NCI-H1417 treated with DMSO at 0.1 percent for 48 hours (cell line): ENCODE data around the gene HSPB6.
"Not testable (repeated sequence)": the region's sequence is repeated elsewhere in the genome, so short reads cannot be mapped to it uniquely, and the experiment has no call there.

ENCODE experiments used
- DNase-seq: peaks from one replicate; lab custom pipeline; 2025; lab: John Stamatoyannopoulos, UW

HSPB6 gene

DNA sequence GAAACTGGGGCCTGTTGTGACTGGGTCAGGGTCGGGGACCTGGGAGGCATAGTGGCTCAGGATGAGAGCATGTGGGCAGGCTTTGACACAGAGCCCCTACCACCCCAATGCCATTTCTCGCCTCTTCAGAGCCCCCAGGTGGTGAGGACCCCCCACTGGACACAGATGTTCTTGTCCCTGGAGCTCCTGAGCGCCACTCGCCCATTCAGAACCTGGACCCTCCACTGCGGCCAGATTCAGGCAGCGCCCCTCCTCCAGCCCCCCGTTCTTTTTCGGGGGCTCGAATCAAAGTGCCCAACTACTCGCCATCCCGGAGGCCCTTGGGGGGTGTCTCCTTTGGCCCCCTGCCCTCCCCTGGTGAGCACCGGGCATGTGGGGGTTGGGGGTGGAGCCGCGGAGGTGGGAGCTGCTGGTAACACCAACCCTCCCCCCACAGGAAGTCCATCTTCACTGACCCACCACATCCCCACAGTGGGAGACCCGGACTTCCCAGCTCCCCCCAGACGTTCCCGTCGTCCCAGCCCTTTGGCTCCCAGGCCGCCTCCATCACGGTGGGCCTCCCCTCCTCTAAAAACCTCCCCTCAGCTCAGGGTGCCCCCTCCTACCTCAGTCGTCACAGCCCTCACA is 24.9 kb downstream of the HSPB6 start:
- no peak for DNase-seq

DNA sequence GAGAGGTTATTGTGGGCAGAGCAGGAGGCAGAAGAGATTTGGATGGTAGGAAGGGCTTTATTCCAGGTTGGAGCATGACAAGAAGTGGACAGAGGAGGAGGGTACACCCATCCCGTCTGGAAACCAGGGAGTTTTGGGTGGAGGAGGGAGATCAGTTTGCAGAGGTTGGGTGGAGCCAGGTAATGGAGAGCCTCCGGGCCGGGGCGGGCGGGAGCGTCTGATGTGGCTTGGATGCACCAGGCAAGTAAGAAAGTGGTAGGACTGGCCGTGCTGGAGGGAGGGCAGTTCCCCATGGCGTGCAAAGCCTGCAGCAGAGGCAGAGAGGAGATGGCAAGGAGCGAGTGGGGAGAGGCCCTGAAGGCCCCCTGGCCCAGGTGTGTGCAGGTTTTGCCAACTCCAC is 25.5 kb downstream of the HSPB6 start:
- DNase-seq, result no peak

DNA sequence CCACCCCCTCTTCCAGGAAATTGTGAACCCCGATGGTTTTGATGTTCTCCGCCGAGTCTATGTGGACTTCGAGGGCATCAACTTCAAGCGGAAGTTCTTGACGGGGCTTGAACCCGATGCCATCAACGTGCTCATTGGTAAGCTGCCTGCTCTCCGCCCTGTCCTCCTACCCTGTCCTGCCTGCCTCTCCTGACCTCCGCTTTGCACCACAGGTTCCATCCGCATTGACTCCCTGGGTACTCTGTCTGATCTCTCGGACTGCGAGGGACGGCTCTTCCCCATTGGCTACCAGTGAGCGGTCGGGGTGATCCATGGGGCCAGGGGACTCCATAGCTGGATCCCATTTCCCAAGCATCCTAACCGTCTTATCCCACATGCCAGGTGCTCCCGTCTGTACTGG is 26.5 kb downstream of the HSPB6 start:
- no peak for DNase-seq

DNA sequence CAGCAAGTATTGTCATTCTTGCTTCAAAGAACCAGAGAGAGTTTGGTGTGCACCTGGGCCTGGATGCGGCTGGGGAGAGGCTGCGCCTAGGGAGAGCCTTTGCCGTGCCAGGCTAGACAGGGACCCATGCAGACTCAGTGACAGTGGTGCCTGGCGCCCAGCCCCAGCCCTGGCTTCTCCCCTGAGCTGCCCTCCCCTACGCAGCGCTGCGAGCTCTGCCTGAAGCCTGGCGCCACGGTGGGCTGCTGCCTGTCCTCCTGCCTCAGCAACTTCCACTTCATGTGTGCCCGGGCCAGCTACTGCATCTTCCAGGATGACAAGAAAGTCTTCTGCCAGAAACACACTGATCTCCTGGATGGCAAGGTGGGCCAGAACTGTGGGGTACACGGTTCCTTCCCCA is 27.1 kb downstream of the HSPB6 start:
- DNase-seq, result no peak

DNA sequence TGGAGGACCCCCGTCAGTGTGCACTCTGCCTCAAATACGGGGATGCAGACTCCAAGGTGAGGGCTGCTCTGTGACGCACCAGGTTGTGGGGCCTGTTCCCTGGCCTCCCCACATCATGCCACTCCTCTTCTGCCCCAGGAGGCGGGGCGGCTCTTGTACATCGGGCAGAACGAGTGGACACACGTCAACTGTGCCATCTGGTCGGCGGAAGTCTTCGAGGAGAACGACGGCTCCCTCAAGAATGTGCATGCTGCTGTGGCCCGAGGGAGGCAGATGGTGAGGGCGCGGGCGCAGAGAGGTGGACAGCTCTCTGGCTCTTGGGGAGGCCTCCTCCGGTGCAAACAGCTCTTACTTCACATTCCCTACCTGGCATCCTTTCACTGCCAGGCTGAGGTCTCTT is 27.8 kb downstream of the HSPB6 start:
- DNase-seq, result no peak

DNA sequence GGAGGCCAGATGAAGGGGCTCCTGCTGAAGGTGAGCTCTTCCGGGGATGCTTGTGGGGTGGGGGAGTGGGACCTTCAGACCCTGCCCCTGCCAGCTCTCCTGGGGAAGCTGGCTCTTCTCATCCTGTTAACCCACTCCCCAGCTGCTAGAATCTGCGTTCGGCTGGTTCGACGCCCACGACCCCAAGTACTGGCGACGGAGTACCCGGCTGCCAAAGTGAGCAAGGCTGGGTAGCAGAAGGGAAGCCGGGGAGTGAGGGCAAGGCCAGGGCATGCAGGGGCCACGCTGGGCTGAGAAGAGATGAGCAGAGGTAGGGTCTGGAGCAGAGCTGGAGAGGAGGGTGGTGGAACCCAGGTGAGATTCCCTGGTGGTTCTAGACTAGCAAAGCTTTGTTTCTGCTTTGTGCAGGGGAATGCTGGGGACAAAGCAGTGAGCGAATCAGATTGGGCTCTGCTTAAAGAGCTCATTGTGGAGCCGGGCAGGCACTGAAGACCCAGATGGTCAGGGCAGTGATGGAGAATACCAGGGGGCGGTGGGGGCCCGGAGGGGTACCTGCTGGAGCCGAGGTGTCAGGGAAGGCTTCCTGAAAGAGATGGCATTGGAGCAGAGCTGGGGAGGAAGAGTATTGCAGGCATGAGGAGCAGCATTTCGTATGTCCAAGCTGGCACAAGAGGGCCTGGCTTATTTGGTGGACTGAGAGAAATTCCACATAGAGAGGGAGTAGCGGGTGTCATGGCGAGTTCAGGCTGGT is 28.7 kb downstream of the HSPB6 start:
- no peak for DNase-seq

DNA sequence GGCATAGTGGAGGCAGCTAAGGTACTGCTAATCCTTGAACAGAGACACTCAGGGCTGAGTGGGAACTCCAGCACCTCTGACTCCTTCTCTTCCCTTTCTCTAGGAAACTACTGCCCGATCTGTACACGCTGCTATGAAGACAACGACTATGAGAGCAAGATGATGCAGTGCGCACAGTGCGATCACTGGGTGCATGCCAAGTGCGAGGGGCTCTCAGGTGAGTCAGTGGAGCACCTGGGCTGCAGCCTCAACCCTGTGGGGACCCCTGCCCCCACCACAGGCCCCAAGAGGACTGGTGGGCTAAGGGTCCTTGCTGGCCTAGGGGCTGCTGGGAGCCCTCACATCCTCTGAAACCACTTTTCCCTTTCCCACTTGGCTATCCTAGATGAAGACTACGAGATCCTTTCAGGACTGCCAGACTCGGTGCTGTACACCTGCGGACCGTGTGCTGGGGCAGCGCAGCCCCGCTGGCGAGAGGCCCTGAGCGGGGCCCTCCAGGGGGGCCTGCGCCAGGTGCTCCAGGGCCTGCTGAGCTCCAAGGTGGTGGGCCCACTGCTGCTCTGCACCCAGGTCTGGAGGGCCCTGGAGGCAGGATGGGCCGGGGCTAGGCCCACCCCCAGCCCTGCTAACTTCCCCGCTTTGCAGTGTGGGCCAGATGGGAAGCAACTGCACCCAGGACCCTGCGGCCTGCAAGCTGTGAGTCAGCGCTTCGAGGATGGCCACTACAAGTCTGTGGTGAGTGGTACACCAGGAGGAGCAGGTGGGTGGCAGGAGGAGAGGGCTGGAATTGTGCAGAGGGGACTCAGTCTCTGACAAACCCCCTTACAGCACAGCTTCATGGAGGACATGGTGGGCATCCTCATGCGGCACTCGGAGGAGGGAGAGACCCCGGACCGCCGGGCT is 29.5 kb downstream of the HSPB6 start:
- DNase-seq, result no peak

DNA sequence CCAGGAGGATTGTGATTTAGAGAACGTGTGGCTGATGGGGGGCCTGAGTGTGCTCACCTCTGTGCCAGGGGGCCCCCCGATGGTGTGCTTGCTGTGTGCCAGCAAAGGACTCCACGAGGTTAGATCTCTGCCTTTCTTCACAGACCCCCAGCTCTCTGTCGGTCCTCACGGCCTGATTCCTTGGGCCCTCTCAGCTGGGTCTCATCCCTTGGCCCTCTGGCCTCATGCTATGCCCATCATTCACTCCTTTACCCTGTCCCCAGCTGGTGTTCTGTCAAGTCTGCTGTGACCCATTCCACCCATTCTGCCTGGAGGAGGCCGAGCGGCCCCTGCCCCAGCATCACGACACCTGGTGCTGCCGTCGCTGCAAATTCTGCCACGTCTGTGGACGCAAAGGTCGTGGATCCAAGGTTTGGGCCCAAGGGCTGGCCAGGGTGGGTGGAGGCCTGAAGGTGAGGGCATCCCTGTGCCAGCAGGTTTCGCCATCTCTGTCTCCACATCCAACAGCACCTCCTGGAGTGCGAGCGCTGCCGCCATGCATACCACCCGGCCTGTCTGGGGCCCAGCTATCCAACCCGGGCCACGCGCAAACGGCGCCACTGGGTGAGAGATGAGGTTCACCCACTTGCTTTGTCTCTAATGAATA is 31.5 kb downstream of the HSPB6 start:
- DNase-seq, result no peak

DNA sequence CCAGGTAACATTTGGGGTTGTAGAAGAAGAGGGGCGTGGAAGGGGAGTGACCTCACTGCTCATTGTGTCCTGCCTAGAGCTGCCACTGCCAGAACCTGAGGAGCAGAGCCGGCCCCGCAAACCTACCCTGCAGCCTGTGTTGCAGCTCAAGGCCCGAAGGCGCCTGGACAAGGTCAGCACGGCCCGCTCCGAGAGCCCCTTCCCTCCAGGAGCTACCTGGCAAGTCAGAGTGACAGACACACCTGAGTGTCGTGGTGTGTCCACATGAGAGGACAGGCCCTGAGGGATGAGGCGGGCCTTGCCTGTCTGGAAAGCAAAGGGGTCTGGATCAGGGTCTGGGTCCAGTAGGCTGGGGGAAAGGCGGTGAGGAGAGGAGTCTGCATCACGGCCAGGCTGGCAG is 32.3 kb downstream of the HSPB6 start:
- no peak for DNase-seq

DNA sequence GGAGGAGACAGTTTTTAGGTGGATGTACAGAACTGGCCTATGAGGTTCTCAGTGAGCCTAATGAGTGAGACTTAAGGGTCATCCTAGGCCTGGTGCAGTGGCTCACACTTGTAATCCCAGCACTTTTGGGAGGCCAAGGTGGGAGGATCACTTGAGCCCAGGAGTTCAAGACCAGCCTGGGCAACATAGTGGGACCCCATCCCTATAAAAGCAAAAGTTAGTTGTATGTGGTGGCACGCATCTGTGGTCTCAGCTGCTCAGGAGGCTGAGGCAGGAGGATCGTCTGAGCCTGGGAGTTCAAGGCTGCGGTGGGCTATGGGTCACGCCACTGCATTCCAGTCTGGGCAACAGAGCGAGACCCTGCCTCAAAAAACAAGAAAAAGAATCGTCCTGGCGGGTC is 32.7 kb downstream of the HSPB6 start:
- not testable (repeated sequence) for DNase-seq

DNA sequence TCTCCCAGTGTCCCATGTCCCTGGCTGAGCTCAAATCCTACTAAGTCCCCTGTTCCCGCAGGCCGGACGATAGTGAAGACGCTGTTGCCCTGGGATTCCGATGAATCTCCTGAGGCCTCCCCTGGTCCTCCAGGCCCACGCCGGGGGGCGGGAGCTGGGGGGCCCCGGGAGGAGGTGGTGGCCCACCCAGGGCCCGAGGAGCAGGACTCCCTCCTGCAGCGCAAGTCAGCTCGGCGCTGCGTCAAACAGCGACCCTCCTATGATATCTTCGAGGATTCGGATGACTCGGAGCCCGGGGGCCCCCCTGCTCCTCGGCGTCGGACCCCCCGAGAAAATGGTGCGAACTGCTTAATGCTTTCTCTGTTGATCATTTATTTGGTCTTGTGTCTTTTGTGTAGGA is 33.2 kb downstream of the HSPB6 start:
- no peak for DNase-seq

DNA sequence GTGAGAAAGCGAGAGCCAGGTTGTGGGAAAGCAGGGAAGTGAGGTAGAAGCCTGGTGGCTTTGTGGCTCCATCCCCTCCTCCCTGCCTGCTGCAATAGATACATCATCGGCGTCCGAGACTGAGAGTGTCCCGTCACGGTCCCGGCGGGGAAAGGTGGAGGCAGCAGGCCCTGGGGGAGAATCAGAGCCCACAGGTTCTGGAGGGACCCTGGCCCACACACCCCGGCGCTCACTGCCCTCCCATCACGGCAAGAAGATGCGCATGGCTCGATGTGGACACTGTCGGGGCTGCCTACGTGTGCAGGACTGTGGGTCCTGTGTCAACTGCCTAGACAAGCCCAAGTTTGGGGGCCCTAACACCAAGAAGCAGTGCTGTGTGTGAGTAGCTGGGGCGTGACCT is 33.9 kb downstream of the HSPB6 start:
- no peak for DNase-seq

DNA sequence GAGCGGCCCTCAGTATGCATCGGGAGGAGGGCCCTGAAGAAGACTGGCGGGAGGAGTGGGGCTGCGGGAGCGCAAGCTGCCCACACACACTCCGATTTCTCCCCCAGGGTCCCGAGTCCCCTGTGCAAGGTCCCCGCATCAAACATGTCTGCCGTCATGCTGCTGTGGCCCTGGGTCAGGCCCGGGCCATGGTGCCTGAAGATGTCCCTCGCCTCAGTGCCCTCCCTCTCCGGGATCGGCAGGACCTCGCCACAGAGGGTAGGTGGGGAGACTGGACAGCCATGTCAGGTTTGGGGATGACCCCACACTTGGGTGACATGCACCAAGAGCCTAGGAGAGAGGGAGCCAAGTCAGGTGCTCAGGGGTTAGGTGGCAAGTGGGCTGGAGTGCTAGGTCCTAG is 34.4 kb downstream of the HSPB6 start:
- no peak for DNase-seq

DNA sequence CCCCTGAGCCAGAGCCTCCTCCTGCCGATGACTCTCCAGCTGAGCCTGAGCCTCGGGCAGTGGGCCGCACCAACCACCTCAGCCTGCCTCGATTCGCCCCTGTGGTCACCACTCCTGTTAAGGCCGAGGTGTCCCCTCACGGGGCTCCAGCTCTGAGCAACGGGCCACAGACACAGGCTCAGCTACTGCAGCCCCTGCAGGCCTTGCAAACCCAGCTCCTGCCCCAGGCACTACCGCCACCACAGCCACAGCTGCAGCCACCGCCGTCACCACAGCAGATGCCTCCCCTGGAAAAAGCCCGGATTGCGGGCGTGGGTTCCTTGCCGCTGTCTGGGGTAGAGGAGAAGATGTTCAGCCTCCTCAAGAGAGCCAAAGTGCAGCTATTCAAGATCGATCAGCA is 35.5 kb downstream of the HSPB6 start:
- DNase-seq, result no peak

DNA sequence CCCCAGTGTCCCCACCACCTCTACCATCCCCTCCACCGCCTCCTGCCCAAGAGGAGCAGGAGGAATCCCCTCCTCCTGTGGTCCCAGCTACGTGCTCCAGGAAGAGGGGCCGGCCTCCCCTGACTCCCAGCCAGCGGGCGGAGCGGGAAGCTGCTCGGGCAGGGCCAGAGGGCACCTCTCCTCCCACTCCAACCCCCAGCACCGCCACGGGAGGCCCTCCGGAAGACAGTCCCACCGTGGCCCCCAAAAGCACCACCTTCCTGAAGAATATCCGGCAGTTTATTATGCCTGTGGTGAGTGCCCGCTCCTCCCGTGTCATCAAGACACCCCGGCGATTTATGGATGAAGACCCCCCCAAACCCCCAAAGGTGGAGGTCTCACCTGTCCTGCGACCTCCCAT is 36.2 kb downstream of the HSPB6 start:
- no peak for DNase-seq

DNA sequence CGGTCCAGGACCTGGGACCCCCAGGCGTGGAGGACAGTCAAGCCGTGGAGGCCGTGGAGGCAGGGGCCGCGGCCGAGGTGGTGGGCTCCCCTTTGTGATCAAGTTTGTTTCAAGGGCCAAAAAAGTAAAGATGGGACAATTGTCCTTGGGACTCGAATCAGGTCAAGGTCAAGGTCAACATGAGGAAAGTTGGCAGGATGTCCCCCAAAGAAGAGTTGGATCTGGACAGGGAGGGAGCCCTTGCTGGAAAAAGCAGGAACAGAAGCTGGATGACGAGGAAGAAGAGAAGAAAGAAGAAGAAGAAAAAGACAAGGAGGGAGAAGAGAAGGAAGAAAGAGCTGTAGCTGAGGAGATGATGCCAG is 36.7 kb downstream of the HSPB6 start:
- DNase-seq, result no peak

DNA sequence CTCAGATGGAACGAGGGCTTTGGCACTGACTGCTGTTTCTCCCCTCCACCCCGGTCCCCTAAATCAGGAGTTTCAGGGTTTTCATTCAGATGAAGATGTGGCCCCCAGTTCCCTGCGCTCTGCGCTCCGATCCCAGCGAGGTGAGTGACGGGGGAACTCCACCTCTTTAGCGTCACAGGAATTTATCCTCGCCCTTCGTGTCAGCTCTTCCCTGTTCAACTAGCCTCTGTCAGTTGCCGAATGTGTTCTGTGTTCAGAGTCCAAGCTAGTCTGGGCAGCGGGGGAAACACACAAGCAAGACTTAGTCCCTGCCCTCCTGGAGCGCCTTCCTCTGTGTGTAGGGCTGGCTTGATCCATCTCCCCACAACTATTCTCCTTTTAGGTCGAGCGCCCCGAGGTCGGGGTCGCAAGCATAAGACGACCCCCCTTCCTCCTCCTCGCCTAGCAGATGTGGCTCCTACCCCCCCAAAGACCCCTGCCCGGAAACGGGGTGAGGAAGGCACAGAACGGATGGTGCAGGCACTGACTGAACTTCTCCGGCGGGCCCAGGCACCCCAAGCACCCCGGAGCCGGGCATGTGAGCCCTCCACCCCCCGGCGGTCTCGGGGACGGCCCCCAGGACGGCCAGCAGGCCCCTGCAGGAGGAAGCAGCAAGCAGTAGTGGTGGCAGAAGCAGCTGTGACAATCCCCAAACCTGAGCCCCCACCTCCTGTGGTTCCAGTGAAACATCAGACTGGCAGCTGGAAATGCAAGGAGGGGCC is 37.2 kb downstream of the HSPB6 start:
- no peak for DNase-seq

DNA sequence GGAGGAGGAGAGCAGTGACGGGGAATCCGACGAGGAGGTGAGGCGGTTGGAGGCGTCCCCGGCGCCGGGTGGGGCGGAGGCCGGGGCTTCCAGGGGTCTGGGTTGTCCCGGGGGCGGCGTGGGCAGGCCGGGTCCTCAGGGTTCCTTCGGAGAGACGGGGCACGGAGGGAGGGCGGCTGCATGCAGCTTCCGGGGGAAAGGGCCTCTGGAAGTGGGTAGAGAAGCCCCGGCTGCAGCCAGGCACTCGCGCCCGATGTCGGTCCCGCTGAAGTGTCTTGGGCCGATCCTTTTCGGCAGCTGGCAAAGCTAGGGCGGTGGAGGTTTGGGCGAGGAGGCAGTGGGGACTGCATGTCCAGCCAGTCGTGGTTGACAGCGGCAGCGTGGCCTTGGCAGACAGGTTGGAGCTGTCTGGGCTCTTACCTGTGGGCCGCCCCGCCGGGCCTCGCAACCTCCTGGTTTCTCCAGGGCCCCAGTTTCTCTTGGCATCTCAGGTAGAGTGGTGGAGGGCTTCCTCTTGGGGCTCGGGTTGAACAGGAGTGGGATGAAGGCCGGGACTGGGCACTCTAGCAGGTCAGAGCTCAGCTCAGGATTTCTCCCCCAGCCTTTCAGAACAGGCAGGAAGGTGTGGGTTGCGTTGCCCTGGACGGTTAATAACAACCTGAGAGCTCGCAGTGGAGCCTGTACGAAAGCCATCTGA is 38.3 kb downstream of the HSPB6 start:
- no peak for DNase-seq

DNA sequence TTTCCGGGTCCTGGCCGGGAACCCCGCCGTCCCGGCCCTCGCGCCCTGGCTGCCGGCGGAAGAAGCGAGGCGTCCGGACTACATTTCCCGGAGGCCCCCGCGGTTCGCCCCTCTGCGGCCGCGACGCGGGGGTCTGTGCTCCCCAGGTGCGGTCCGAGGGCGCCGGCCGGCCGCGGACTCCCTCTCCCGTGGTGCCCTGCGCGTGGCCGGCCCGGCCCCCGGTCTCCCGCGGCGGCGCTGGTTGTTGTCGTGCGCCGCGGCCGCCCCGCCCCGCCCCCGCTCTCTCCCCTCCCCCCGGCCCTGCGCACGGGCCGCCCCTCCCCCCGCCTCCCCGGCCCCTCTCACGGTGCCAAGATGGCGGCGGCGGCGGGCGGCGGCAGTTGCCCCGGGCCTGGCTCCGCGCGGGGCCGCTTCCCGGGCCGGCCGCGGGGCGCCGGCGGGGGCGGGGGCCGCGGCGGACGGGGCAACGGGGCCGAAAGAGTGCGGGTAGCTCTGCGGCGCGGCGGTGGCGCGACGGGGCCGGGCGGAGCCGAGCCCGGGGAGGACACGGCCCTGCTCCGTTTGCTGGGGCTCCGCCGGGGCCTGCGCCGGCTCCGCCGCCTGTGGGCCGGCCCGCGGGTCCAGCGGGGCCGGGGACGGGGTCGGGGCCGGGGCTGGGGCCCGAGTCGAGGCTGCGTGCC is 39.0 kb downstream of the HSPB6 start, which contains the start of gene KMT2B:
Gene KMT2B (plus strand): TSS at position 339 of the 680 bp plus-strand sequence. CDS start 16 bp downstream, at position 355.
- DNase-seq, result peak; percentile 81
